GM21360 (cell line): ENCODE measurements around the gene NPHS1.
"Not testable (repeated sequence)": the region's sequence is repeated elsewhere in the genome, so short reads cannot be mapped to it uniquely, and the experiment has no call there.

ENCODE experiments used
- ATAC-seq: cut with Tn5 transposase; IDR thresholded peaks from one replicate; pipeline ENCODE4 v1.9.1; 2021; ENCODE audit warnings: mild to moderate bottlenecking, moderate library complexity; ENCODE audit not compliant: unreplicated experiment

Gene NPHS1

GRCh38 chr19:35848919-35849505 is 3.3 kb downstream of the NPHS1 start:
- no peak for ATAC-seq

- no peak for ATAC-seq
These were observed 3.8 kb downstream of the NPHS1 start for GRCh38 chr19:35848486-35848885.

GRCh38 chr19:35847911-35848310 is 4.4 kb downstream of the NPHS1 start:
- no peak for ATAC-seq

DNA sequence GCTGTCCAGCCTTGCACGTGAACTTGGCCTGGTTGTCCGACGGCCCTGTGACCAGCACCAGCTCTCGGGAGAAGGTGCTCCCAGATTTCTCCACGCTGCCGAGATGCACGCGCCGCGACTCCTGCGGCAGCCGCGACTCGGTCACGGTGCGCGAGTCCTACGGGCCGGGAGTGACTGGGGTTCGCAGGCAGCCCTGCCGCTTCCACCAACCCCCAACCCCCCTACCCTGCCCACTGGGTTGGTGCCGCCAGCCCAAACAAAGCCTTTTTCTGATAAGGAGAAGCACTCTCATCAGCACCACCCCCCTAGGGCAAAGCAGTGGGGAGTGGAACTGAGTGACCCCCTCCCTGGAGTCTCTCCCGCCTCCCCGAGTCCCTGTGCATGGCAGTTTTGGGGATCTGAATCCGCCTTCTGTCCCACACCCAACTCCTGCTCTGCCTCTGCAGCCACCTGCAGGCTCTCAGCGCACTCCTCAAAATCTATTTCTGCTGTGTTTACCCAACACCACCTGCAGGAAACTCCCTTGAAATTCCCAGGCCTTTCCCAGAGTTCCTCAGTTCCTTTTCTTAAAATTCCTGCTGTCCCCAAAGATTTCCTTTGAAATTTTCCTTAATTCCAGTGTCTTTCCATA is 6.2 kb downstream of the NPHS1 start:
- ATAC-seq = no peak

- ATAC-seq = no peak
These were observed 6.9 kb downstream of the NPHS1 start for GRCh38 chr19:35845215-35846037.

GRCh38 chr19:35844482-35845214 is 7.7 kb downstream of the NPHS1 start:
- no peak for ATAC-seq

- no peak for ATAC-seq
These were observed 8.4 kb downstream of the NPHS1 start for GRCh38 chr19:35843676-35844481.

DNA sequence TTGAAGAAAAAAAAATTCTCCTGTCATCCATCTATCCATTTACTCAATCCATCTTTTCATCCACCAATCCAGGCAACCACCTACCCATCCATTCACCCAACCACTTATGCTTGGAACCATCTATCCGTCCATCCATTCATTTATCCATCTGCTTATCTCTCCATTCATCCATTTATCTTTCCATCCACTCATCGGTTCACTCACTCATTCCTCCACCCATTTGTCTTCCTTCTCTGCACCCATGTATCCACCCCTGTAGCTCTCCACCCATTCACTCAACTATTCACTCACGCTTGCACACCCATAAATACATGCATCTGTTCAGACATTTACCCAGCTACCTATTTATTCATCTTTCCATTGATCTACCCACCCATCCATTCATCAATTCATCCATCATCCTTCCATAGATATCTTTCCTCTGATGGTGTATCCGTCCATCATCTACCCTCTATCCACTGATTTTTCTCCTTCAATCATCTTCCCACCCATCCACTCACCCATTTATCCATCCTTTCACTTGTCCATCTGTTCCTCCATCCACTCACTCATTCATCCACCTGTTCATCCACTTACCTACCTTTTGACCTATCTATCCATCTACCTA is 9.5 kb downstream of the NPHS1 start:
- ATAC-seq = no peak

DNA sequence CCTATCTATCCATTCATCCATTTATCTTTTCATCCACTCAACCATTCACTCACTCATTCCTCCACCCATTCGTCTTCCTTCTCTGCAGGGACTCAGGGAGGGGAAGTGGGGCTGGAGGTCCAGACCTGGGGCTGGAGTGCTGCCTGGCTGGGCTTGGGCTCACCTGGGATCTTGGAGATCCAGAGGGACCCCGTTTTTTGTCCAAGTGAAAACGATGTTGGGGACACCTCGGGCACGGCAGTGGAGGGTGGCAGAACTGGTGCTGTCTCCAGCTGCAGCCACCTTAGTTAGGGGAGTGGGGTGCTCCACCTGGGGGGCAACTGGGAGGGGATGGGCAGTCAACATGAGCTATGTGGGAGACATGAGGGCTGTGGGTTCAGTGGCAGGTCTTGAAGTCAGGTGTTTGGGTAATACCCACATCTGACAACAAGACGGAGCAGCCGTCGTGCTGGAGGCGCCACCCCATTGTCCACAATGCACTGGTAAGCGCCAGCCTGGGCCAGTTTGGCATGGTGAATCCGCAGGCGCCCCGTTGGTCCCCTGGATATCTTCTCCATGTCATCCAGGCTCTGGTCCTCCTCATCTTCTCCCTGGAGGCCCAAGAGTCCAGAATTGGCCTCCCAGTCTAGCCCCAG is 10.2 kb downstream of the NPHS1 start:
- ATAC-seq = no peak

GRCh38 chr19:35836096-35836495 is 16.2 kb downstream of the NPHS1 start:
- ATAC-seq = not testable (repeated sequence)

DNA sequence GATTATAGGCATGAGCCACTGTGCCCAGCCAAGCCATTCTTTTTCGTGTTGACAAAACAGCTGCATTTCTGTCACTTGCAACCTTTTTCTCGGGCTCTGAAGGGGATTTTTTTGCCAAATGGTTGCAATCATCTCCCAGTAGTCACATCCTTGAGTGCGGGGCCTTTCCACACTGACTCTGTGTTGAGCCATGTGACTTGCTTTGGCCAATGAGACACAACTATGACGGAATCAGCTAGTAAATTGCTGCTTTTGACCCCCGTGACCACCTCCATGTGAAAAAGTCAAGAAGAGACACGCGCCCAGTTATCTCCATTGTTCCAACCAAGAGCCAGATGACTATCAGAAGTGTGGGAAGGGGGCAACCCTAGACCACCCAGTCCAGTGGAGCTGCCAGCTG is 18.3 kb downstream of the NPHS1 start:
- no peak for ATAC-seq

- ATAC-seq = no peak
These were observed 20.2 kb downstream of the NPHS1 start for GRCh38 chr19:35832054-35832453.

GRCh38 chr19:35830986-35831385 is 21.3 kb downstream of the NPHS1 start:
- ATAC-seq = no peak

GRCh38 chr19:35828692-35829301 is 23.5 kb downstream of the NPHS1 start:
- ATAC-seq = no peak

GRCh38 chr19:35824150-35824549 is 28.2 kb downstream of the NPHS1 start:
- no peak for ATAC-seq

GRCh38 chr19:35822579-35822978 is 29.7 kb downstream of the NPHS1 start:
- no peak for ATAC-seq

DNA sequence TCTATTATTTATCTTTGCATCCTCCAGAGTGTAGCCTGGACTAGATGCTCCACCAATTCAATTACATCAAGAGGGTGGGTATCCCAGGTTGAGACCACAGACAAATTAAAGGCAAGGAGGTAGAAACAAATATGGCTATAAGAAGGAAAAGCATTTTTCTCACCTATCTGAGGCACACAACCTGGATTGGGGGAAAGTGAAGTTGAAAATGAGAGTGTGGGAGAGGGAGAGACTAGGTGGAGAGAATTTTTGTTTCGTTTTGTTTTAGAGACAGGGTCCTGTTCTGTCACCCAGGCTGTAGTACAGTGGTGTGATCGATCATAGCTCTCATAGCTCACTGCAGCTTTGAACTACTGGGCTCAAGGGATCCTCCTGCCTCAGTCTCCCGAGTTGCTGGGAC is 33.9 kb downstream of the NPHS1 start:
- ATAC-seq = no peak

DNA sequence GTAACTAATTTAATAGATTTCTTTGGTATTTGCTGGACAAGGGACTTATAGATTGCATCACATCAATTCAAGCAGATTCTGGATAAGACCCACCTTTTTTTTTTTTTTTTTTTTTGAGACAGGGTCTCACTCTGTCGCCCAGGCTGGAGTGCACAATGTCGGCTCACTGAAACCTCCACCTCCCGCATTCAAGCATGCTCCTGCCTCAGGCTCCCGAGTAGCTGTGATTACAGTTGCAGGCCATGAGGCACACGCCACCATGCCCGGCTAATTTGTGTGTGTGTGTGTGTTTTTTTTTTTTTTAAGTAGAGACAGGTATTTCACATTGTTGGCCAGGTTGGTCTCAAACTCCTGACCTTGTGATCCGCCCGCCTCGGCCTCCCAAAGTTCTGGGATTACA is 35.5 kb downstream of the NPHS1 start:
- no peak for ATAC-seq

- ATAC-seq = no peak
These were observed 36.0 kb downstream of the NPHS1 start for GRCh38 chr19:35816262-35816661.
